Measurements from ENCODE around the gene RPL7A. TPM values are rescaled to one million over a fixed set of nuclear protein-coding genes. Genes with fewer than 3 reads are reported as not detected.
A peak's percentile ranks its signal among the peaks of the same experiment; 100 is the strongest.

RPL7A gene
- total and polyA plus RNA-seq, 2 of the 4 experiments (the other 2 are of a cell fraction) = 3,220 to 4,096 TPM

- Histone ChIP-seq H3K9me3 (ENCODE audit: control insufficient read depth, insufficient read depth, low read length) (no peaks in the 10 kb centered on the region), H3K27me3 (ENCODE audit: control insufficient read depth, insufficient read depth, low read length) (no peaks in the 10 kb centered on the region), H3K9me1 (ENCODE audit: insufficient read depth, low read length) (peaks cover 3% of the 10 kb centered on the region; the same call in 1 of the 2 replicates), H3K9ac (ENCODE audit: low read depth, low read length) (no peak overlapping the region), H3K4me1 (ENCODE audit: control insufficient read depth, insufficient read depth, low read length) (peaks cover 10% of the 10 kb centered on the region), H4K5ac (ENCODE audit: low read depth, low read length) (no peak overlapping the region), H2BK5ac (ENCODE audit: low read depth, low read length, poor library complexity, severe bottlenecking) (no peak overlapping the region), H3K79me1 (ENCODE audit: low read depth in 1 of 2, low read length in 2 of 2) (peaks cover 26 to 72% of the 10 kb centered on the region in 2 experiments), H3K36me3 (ENCODE audit: control insufficient read depth, insufficient read depth, low read length) (peaks cover 47% of the 10 kb centered on the region), H2AK9ac (replicated peaks; ENCODE audit: low read depth, low read length, poor library complexity) (peak overlapping the region; percentile 33), H3K4ac (ENCODE audit: low read depth, low read length) (no peak overlapping the region), H4K20me1 (ENCODE audit: insufficient read depth, low read length) (peaks cover 52% of the 10 kb centered on the region), H2BK120ac (ENCODE audit: low read depth, low read length) (no peak overlapping the region), H4K8ac (ENCODE audit: low read depth in 2 of 2, low read length in 2 of 2) (no peak overlapping the region), H3K4me2 (ENCODE audit: low read depth, low read length) (no peak overlapping the region), H3K56ac (ENCODE audit: extremely low read depth, insufficient read depth, low read length) (no peak overlapping the region), H2BK15ac (ENCODE audit: low read depth, low read length) (no peak overlapping the region), H3K18ac (ENCODE audit: low read depth, low read length) (no peak overlapping the region), H3K27ac (ENCODE audit: insufficient read depth, low read length) (no peak overlapping the region), H4K91ac (ENCODE audit: insufficient read depth, low read depth, low read length) (no peak overlapping the region), H3K23ac (ENCODE audit: low read depth, low read length) (no peak overlapping the region), H2AFZ (replicated peaks; ENCODE audit: low read length, poor library complexity) (peak overlapping the region; percentile 16), H2AK5ac (ENCODE audit: low read depth, low read length) (no peak overlapping the region), H3K4me3 (ENCODE audit: insufficient read depth, low read depth, low read length) (no peak overlapping the region), H2BK20ac (ENCODE audit: low read depth, low read length) (no peak overlapping the region), H3K14ac (replicated peaks; ENCODE audit: low read depth, low read length) (no peak overlapping the region)
- peak; percentile 13 for ATAC-seq (ENCODE audit: low read depth)
- intact Hi-C loops (cut with micrococcal nuclease) = no loop called here
- DNase-seq = peak; percentile 60
- ChIA-PET CTCF (interaction anchor here (1.1 kb wide), 1 partner anchor 127 kb away, joined by 3 read pairs; no protein-coding TSS in a partner anchor), POLR2A (ENCODE audit: unreplicated experiment) (no interaction called here)
- in situ Hi-C loops (cut with MboI; ENCODE audit: low sequenced_read_pairs) = no loop called here
- TF ChIP-seq MXI1 (IDR thresholded peaks at IDR 0.05; ENCODE audit: borderline replicate concordance, low read depth, low read length) = no peak
- no peak; the same call in 1 of the 2 replicates for TF ChIP-seq POLR2A (IDR thresholded peaks at IDR 0.05; ENCODE audit: low read depth, low read length)
- TF ChIP-seq USF2 (IDR thresholded peaks at IDR 0.05; ENCODE audit: low read depth, low read length) = no peak
- peak; percentile 32; the same call in 1 of the 2 replicates for TF ChIP-seq RAD21 (IDR thresholded peaks at IDR 0.05; ENCODE audit: low read length)
- no peak for TF ChIP-seq BHLHE40 (IDR thresholded peaks at IDR 0.05; ENCODE audit: low read depth, low read length)
- no peak for TF ChIP-seq NFE2L2 (IDR thresholded peaks at IDR 0.05; ENCODE audit: low read depth, low read length)
- no peak for TF ChIP-seq RCOR1 (IDR thresholded peaks at IDR 0.05; ENCODE audit: insufficient replicate concordance, low read length)
- TF ChIP-seq CHD1 (IDR thresholded peaks at IDR 0.05; ENCODE audit: low read depth, low read length) = no peak
- no peak for TF ChIP-seq RFX5 (IDR thresholded peaks at IDR 0.05; ENCODE audit: low read depth, low read length)
- peak; percentile 59 for TF ChIP-seq CTCF (conservative IDR thresholded peaks at IDR 0.05; ENCODE audit: low read depth, low read length)
- TF ChIP-seq SMC3 (IDR thresholded peaks at IDR 0.05; ENCODE audit: low read depth, low read length) = peak; percentile 20; the same call in 1 of the 2 replicates
- no peak for TF ChIP-seq FOS (IDR thresholded peaks at IDR 0.05; ENCODE audit: low read depth, low read length)
- TF ChIP-seq MAFK (IDR thresholded peaks at IDR 0.05; ENCODE audit: low read depth, low read length) = no peak
- dilution Hi-C loops (cut with HindIII; ENCODE audit: low sequenced_read_pairs, unreplicated experiment) = no loop called here
- WGBS, 2 experiments (ENCODE audit: extremely low coverage in 2 of 2, insufficient read length in 1 of 2) = 86% methylated on average over 1 of the region's 14 CpGs; no CpG with 5 or more reads in 1 of the 2 experiments
- no TSS peak for BruUV-seq (replicated peaks)
Observed at GRCh38 chr9:133351908-133352634, 4.1 kb downstream of the RPL7A start.

Data from IMR-90 (cell line).